B cell (primary cell): ENCODE data around the gene LIN7B.

Experiments
- CTCF ChIP-seq: fragments of 200-600 bp; IDR thresholded peaks from one replicate; pipeline ENCODE4 v1.8.0; 2022; ENCODE audit warnings: antibody characterized with exemption, mild to moderate bottlenecking
- EZH2 ChIP-seq: IDR thresholded peaks from 2 replicates; pipeline ENCODE4 v1.6.1; 2012; ENCODE audit warnings: borderline replicate concordance, low read depth, mild to moderate bottlenecking, moderate library complexity, low read length; ENCODE audit not compliant: insufficient read depth, poor library complexity, severe bottlenecking

- TF ChIP-seq CTCF: no peak
- no peak for TF ChIP-seq EZH2
Measured at GRCh38 chr19:49125025-49125731, 11.0 kb downstream of the LIN7B start.
